ENCODE data around the gene NTRK2. TPM values are rescaled to one million over a fixed set of nuclear protein-coding genes. Genes with fewer than 3 reads are reported as not detected.

The NTRK2 gene
- total RNA-seq, 1 donor from 2014 or later: 16.0 TPM

- intact Hi-C loops (cut with DNase I): no loop called here
- Histone ChIP-seq H3K4me1 (peaks cover 10% of the 10 kb centered on the region), H3K4me3 (peak overlapping the region; percentile 64 to 65), H3K36me3 (no peaks in the 10 kb centered on the region), H3K27ac (peak overlapping the region; percentile 82), H3K9me3 (no peaks in the 10 kb centered on the region), H3K27me3 (no peaks in the 10 kb centered on the region)
- DNase-seq (ENCODE audit: extremely low spot score in 2 of 2): no peak
- no peak for TF ChIP-seq POLR2A (IDR thresholded peaks at IDR 0.05)
- TF ChIP-seq CTCF (IDR thresholded peaks at IDR 0.05): no peak
- no peak for TF ChIP-seq POLR2AphosphoS5 (IDR thresholded peaks at IDR 0.05; ENCODE audit: insufficient read depth in 1 of 2, low read depth in 1 of 2)
These were observed 861 bp downstream of the NTRK2 start for GRCh38 chr9:84670138-84671041.

GRCh38 chr9:84671586-84672521 is 2.3 kb downstream of the NTRK2 start:
- TF ChIP-seq CTCF (IDR thresholded peaks at IDR 0.05) (no peak), POLR2A (IDR thresholded peaks at IDR 0.05) (no peak), POLR2AphosphoS5 (IDR thresholded peaks at IDR 0.05; ENCODE audit: insufficient read depth in 1 of 2, low read depth in 1 of 2) (no peak)
- Histone ChIP-seq H3K36me3 (no peaks in the 10 kb centered on the region), H3K9me3 (no peaks in the 10 kb centered on the region), H3K27ac (peak overlapping the region; percentile 47), H3K4me1 (peaks cover 17% of the 10 kb centered on the region), H3K27me3 (no peaks in the 10 kb centered on the region), H3K4me3 (peak overlapping the region; percentile 12 to 65)
- intact Hi-C loops (cut with DNase I): no loop called here
- DNase-seq (ENCODE audit: extremely low spot score in 2 of 2): no peak

GRCh38 chr9:84673806-84674205 is 4.3 kb downstream of the NTRK2 start:
- Histone ChIP-seq H3K9me3 (no peaks in the 10 kb centered on the region), H3K4me3 (no peak overlapping the region), H3K27me3 (no peaks in the 10 kb centered on the region), H3K36me3 (no peaks in the 10 kb centered on the region), H3K27ac (no peak overlapping the region), H3K4me1 (peaks cover 17% of the 10 kb centered on the region)
- intact Hi-C loops (cut with DNase I): no loop called here
- TF ChIP-seq POLR2AphosphoS5 (IDR thresholded peaks at IDR 0.05; ENCODE audit: insufficient read depth in 1 of 2, low read depth in 1 of 2): no peak
- no peak for TF ChIP-seq POLR2A (IDR thresholded peaks at IDR 0.05)
- TF ChIP-seq CTCF (IDR thresholded peaks at IDR 0.05): no peak
- DNase-seq (ENCODE audit: extremely low spot score in 2 of 2): no peak

GRCh38 chr9:84677080-84677479 is 7.6 kb downstream of the NTRK2 start:
- Histone ChIP-seq H3K4me3 (no peak overlapping the region), H3K4me1 (peaks cover 17% of the 10 kb centered on the region), H3K9me3 (no peaks in the 10 kb centered on the region), H3K36me3 (no peaks in the 10 kb centered on the region), H3K27ac (no peak overlapping the region), H3K27me3 (no peaks in the 10 kb centered on the region)
- no peak for TF ChIP-seq POLR2AphosphoS5 (IDR thresholded peaks at IDR 0.05; ENCODE audit: insufficient read depth in 1 of 2, low read depth in 1 of 2)
- TF ChIP-seq POLR2A (IDR thresholded peaks at IDR 0.05): no peak
- no peak for TF ChIP-seq CTCF (IDR thresholded peaks at IDR 0.05)
- intact Hi-C loops (cut with DNase I): no loop called here
- no peak for DNase-seq (ENCODE audit: extremely low spot score in 2 of 2)

Data from vagina (tissue), 2 donors.